ENCODE data around the gene PKNOX1.
"Not testable (repeated sequence)": the region's sequence is repeated elsewhere in the genome, so short reads cannot be mapped to it uniquely, and the experiment has no call there.

- TF ChIP-seq CTCF (conservative IDR thresholded peaks at IDR 0.05 in 1 of 2, IDR thresholded peaks at IDR 0.05 in 1 of 2; ENCODE audit: extremely low read depth in 1 of 2, insufficient read depth in 1 of 2, low read depth in 1 of 2, low read length in 2 of 2); EZH2 (IDR thresholded peaks at IDR 0.05; ENCODE audit: borderline replicate concordance, low read length): not testable (repeated sequence)
Observed at GRCh38 chr21:43043291-43043690, 68.9 kb downstream of the PKNOX1 start.

Measured in mammary epithelial cell (primary cell).